ENCODE results near the gene PRICKLE1.

- TF ChIP-seq CTCF (IDR thresholded peaks at IDR 0.05; ENCODE audit: low read depth, low read length) (no peak), MYC (IDR thresholded peaks at IDR 0.05; ENCODE audit: low read depth, low read length) (no peak)
These were observed 22.2 kb upstream of the PRICKLE1 start for GRCh38 chr12:42611571-42612230.

Measured in NB4 (cell line).